ENCODE data around the gene POLD2. TPM values are rescaled to one million over a fixed set of nuclear protein-coding genes. Genes with fewer than 3 reads are reported as not detected.
A peak's percentile ranks its signal among the peaks of the same experiment; 100 is the strongest.

POLD2 gene
- total and polyA plus RNA-seq, 3 experiments from 2014 or later: 74.1 to 291 (median 279) TPM

GRCh38 chr7:44077681-44078091 is 45.7 kb downstream of the POLD2 start:
- Histone ChIP-seq H3K4me1 (ENCODE audit: insufficient read depth, low read length) (peaks cover 19% of the 10 kb centered on the region), H3K27ac (ENCODE audit: low read depth, low read length) (no peak overlapping the region), H3K9me3 (ENCODE audit: low read length) (no peaks in the 10 kb centered on the region), H3K27me3 (ENCODE audit: insufficient read depth, low read length, poor library complexity, severe bottlenecking) (no peaks in the 10 kb centered on the region), H3K36me3 (ENCODE audit: insufficient read depth, low read length) (peaks cover 47% of the 10 kb centered on the region), H3K4me3 (ENCODE audit: low read length) (no peak overlapping the region)
- DNase-seq: peak in 1 of 5 donors; percentile 44
- H3K27me3 Mint-ChIP-seq: peaks cover 0 to 1% of the 10 kb centered on the region in 2 donors
- peak overlapping the region in 6 of 8 donors; percentile 50 to 93 (median 59) for H3K27ac Mint-ChIP-seq
- peaks cover 5 to 85% (median 12%) of the 10 kb centered on the region in 3 donors for H3K36me3 Mint-ChIP-seq
- H3K4me3 Mint-ChIP-seq: peak overlapping the region in 2 of 7 donors; percentile 29 to 66
- ChIA-PET CTCF (no interaction called here), POLR2A (no interaction called here)
- H3K9me3 Mint-ChIP-seq: no peaks in the 10 kb centered on the region
- peaks cover 16 to 45% (median 22%) of the 10 kb centered on the region in 3 donors for H3K4me1 Mint-ChIP-seq

GRCh38 chr7:44077061-44077460 is 46.3 kb downstream of the POLD2 start:
- H3K27ac ChIP-seq (ENCODE audit: low read depth, low read length): no peak overlapping the region
- CTCF ChIA-PET: no interaction called here
- H3K4me1 ChIP-seq (ENCODE audit: insufficient read depth, low read length): peaks cover 19% of the 10 kb centered on the region
- no peaks in the 10 kb centered on the region for H3K27me3 ChIP-seq (ENCODE audit: insufficient read depth, low read length, poor library complexity, severe bottlenecking)
- H3K9me3 ChIP-seq (ENCODE audit: low read length): no peaks in the 10 kb centered on the region
- Mint-ChIP-seq H3K4me3 (no peak overlapping the region), H3K36me3 (peaks cover 5 to 91% (median 12%) of the 10 kb centered on the region in 3 donors), H3K4me1 (peaks cover 16 to 48% (median 27%) of the 10 kb centered on the region in 3 donors), H3K9me3 (no peaks in the 10 kb centered on the region), H3K27ac (peak overlapping the region in 5 of 8 donors; percentile 23 to 83 (median 48)), H3K27me3 (peaks cover 0 to 1% of the 10 kb centered on the region in 2 donors)
- peak in 1 of 5 donors; percentile 26 for DNase-seq
- H3K4me3 ChIP-seq (ENCODE audit: low read length): no peak overlapping the region
- POLR2A ChIA-PET: no interaction called here
- H3K36me3 ChIP-seq (ENCODE audit: insufficient read depth, low read length): peaks cover 47% of the 10 kb centered on the region

- no peaks in the 10 kb centered on the region for H3K27me3 ChIP-seq (ENCODE audit: insufficient read depth, low read length, poor library complexity, severe bottlenecking)
- H3K27ac Mint-ChIP-seq: peak overlapping the region in 5 of 8 donors; percentile 40 to 71 (median 48)
- no peak overlapping the region for H3K4me3 Mint-ChIP-seq
- no peak overlapping the region for H3K27ac ChIP-seq (ENCODE audit: low read depth, low read length)
- POLR2A ChIA-PET: interaction anchor here (0.6 kb wide), 1 partner anchor 9 kb away, joined by 3 read pairs; no protein-coding TSS in a partner anchor
- H3K9me3 ChIP-seq (ENCODE audit: low read length): no peaks in the 10 kb centered on the region
- peaks cover 4 to 92% (median 12%) of the 10 kb centered on the region in 3 donors for H3K36me3 Mint-ChIP-seq
- peaks cover 47% of the 10 kb centered on the region for H3K36me3 ChIP-seq (ENCODE audit: insufficient read depth, low read length)
- peaks cover 0 to 1% of the 10 kb centered on the region in 2 donors for H3K27me3 Mint-ChIP-seq
- peaks cover 14 to 45% (median 25%) of the 10 kb centered on the region in 3 donors for H3K4me1 Mint-ChIP-seq
- H3K9me3 Mint-ChIP-seq: no peaks in the 10 kb centered on the region
- CTCF ChIA-PET: no interaction called here
- DNase-seq: peak in 1 of 5 donors; percentile 44
- H3K4me1 ChIP-seq (ENCODE audit: insufficient read depth, low read length): peaks cover 16% of the 10 kb centered on the region
- no peak overlapping the region for H3K4me3 ChIP-seq (ENCODE audit: low read length)
Observed at GRCh38 chr7:44076101-44076895, 47.0 kb downstream of the POLD2 start.

GRCh38 chr7:44075296-44076075 is 47.9 kb downstream of the POLD2 start:
- H3K36me3 ChIP-seq (ENCODE audit: insufficient read depth, low read length): peaks cover 47% of the 10 kb centered on the region
- no peaks in the 10 kb centered on the region for H3K27me3 ChIP-seq (ENCODE audit: insufficient read depth, low read length, poor library complexity, severe bottlenecking)
- no peaks in the 10 kb centered on the region for H3K9me3 ChIP-seq (ENCODE audit: low read length)
- CTCF ChIA-PET: no interaction called here
- H3K27ac ChIP-seq (ENCODE audit: low read depth, low read length): no peak overlapping the region
- peaks cover 0 to 1% of the 10 kb centered on the region in 2 donors for H3K27me3 Mint-ChIP-seq
- H3K4me3 Mint-ChIP-seq: peak overlapping the region in 1 of 7 donors; percentile 20
- POLR2A ChIA-PET: no interaction called here
- H3K4me1 Mint-ChIP-seq: peaks cover 7 to 37% (median 18%) of the 10 kb centered on the region in 3 donors
- peaks cover 8% of the 10 kb centered on the region for H3K4me1 ChIP-seq (ENCODE audit: insufficient read depth, low read length)
- peak in 1 of 5 donors; percentile 35 for DNase-seq
- H3K4me3 ChIP-seq (ENCODE audit: low read length): no peak overlapping the region
- H3K36me3 Mint-ChIP-seq: peaks cover 0 to 86% (median 10%) of the 10 kb centered on the region in 3 donors
- H3K27ac Mint-ChIP-seq: peak overlapping the region in 5 of 8 donors; percentile 57 to 92 (median 86)
- H3K9me3 Mint-ChIP-seq: no peaks in the 10 kb centered on the region

DNA sequence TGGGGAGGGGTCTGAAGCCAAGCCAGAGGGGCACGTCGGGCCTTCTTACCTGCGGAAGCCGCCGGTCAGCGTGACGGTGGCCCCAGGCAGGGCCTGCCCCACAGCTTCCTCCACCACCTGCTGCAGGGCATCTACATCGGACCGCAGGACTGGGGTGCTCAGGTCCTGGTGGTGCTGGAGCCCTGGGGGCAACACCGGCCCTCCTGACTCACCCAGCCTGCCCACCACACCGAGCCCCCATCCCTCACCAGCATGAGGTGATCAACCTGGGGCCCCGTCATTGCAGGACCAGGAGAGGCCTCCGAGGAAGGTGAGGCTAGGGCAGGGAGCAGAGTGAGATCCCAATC is 49.0 kb downstream of the POLD2 start:
- H3K9me3 Mint-ChIP-seq: no peaks in the 10 kb centered on the region
- DNase-seq: no peak
- H3K36me3 Mint-ChIP-seq: peaks cover 0 to 76% (median 10%) of the 10 kb centered on the region in 3 donors
- peaks cover 7 to 31% (median 18%) of the 10 kb centered on the region in 3 donors for H3K4me1 Mint-ChIP-seq
- Histone ChIP-seq H3K36me3 (ENCODE audit: insufficient read depth, low read length) (peaks cover 39% of the 10 kb centered on the region), H3K4me3 (ENCODE audit: low read length) (no peak overlapping the region), H3K4me1 (ENCODE audit: insufficient read depth, low read length) (no peaks in the 10 kb centered on the region), H3K27ac (ENCODE audit: low read depth, low read length) (no peak overlapping the region), H3K9me3 (ENCODE audit: low read length) (no peaks in the 10 kb centered on the region), H3K27me3 (ENCODE audit: insufficient read depth, low read length, poor library complexity, severe bottlenecking) (no peaks in the 10 kb centered on the region)
- POLR2A ChIA-PET: no interaction called here
- CTCF ChIA-PET: no interaction called here
- peak overlapping the region; percentile 50 to 98 (median 90) for H3K27ac Mint-ChIP-seq
- no peak overlapping the region for H3K4me3 Mint-ChIP-seq
- H3K27me3 Mint-ChIP-seq: no peaks in the 10 kb centered on the region

DNA sequence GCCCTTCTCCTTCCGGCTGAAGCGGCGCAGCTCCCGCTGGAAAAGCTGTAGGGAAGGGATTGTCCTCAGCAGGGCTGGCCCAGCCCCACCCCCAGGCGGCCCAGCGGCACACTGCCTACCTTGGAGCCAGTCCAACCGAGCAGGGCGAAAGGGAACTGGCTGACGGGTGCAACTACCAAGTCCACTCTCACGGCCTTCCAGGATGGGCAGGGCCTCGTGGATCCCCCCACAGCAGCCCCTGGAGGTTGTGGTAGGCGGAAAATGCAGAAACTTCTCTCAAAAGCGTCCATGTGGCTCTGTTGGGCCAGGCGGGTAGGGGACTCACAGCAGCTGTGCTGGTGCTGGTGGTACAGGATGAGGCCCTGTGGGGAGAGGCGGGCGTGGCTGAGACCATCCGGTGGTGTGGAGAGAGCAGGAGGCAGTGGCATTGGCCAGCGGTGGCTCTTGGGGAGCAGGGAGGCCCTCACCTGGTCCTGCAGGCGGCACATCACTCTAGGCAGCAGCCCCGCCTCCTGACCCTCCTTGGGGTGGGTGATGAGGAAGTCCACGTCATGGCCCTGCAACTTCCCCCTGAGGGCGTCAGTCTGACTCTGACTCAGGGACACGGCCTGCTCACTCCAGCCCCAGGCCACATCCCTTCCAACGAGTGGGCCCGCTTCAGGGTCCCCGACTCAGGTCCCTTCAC is 49.5 kb downstream of the POLD2 start:
- POLR2A ChIA-PET: no interaction called here

DNA sequence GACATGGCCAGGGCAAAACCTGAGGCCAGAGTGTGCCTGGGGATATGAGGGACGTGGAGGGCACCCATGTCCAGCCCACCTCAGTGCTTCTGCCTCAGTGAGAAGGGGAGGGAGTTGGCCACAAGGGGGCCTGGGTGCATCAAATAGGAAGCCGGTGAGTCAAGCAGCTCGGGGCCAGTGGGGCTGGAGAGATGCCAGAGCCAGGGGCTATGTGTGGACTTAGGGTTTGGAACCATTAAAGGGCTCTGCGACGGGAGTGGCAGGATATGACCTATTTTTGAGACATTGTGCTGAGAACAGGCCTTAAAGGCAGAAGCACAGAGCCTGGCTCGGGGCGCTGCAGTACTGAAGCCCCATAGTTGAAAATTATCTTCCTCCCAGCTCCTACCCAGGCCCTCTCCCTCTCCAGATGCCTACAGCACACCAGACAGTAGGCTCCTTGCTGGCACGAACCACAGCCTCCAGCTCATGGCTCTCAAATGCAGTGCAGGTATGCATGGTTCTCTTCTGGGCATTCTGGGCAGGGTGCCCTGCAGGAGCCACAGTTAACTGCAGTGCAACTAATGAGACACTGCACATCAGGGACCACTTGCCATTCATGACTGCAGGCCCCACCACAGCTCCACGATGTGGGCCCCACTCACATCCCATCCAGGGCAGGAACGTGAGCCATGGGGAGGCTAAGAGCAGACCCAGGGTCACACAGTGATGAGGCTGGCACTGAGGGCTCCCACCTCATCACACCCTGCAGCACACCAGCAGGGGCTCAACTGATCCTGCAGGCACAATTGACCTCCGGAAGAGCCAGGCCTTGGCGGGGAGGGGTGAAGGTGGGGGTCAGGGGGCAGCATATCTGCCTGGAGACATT is 50.8 kb downstream of the POLD2 start:
- Mint-ChIP-seq H3K27me3 (no peaks in the 10 kb centered on the region), H3K4me1 (peaks cover 13 to 21% (median 18%) of the 10 kb centered on the region in 3 donors), H3K27ac (peak overlapping the region; percentile 56 to 89 (median 79)), H3K36me3 (peaks cover 0 to 59% (median 2%) of the 10 kb centered on the region in 3 donors), H3K4me3 (no peak overlapping the region), H3K9me3 (no peaks in the 10 kb centered on the region)
- CTCF ChIA-PET: interaction anchor here (1.0 kb wide), 1 partner anchor 22 kb away, joined by 3 read pairs; no protein-coding TSS in a partner anchor
- Histone ChIP-seq H3K27ac (ENCODE audit: low read depth, low read length) (no peak overlapping the region), H3K4me1 (ENCODE audit: insufficient read depth, low read length) (no peaks in the 10 kb centered on the region), H3K9me3 (ENCODE audit: low read length) (no peaks in the 10 kb centered on the region), H3K27me3 (ENCODE audit: insufficient read depth, low read length, poor library complexity, severe bottlenecking) (no peaks in the 10 kb centered on the region), H3K4me3 (ENCODE audit: low read length) (no peak overlapping the region), H3K36me3 (ENCODE audit: insufficient read depth, low read length) (peaks cover 22% of the 10 kb centered on the region)
- DNase-seq: peak; percentile 23 to 58 (median 34)
- POLR2A ChIA-PET: interaction anchor here (1.0 kb wide), 1 partner anchor 9 kb away, joined by 5 read pairs; no protein-coding TSS in a partner anchor

More for the DNA sequence above, 49.5 kb downstream of the POLD2 start:
- H3K27ac ChIP-seq (ENCODE audit: low read depth, low read length): no peak overlapping the region
- H3K27me3 Mint-ChIP-seq: no peaks in the 10 kb centered on the region
- CTCF ChIA-PET: no interaction called here
- H3K36me3 Mint-ChIP-seq: peaks cover 0 to 71% (median 10%) of the 10 kb centered on the region in 3 donors
- peaks cover 12 to 31% (median 18%) of the 10 kb centered on the region in 3 donors for H3K4me1 Mint-ChIP-seq
- no peak overlapping the region for H3K4me3 Mint-ChIP-seq
- peak overlapping the region; percentile 73 to 98 (median 90) for H3K27ac Mint-ChIP-seq
- no peaks in the 10 kb centered on the region for H3K27me3 ChIP-seq (ENCODE audit: insufficient read depth, low read length, poor library complexity, severe bottlenecking)
- no peaks in the 10 kb centered on the region for H3K4me1 ChIP-seq (ENCODE audit: insufficient read depth, low read length)
- peaks cover 34% of the 10 kb centered on the region for H3K36me3 ChIP-seq (ENCODE audit: insufficient read depth, low read length)
- no peak overlapping the region for H3K4me3 ChIP-seq (ENCODE audit: low read length)
- H3K9me3 Mint-ChIP-seq: no peaks in the 10 kb centered on the region
- H3K9me3 ChIP-seq (ENCODE audit: low read length): no peaks in the 10 kb centered on the region
- peak; percentile 29 to 76 (median 52) for DNase-seq

Measured in CD8-positive, alpha-beta memory T cell (primary cell).